H54 (cell line): ENCODE data around the gene VTI1B.
A peak's percentile ranks its signal among the peaks of the same experiment; 100 is the strongest.

Source experiments
- DNase-seq: peaks from one replicate; pipeline ENCODE4 v3.0.0; 2011; ENCODE audit warnings: low spot score, mixed read lengths; ENCODE audit not compliant: insufficient read length
- FAIRE-seq: peaks from 3 replicates; lab custom pipeline; 2011; peaks lifted over from hg19 to GRCh38; lab: Jason Lieb, UNC
- POLR2A ChIP-seq: IDR thresholded peaks from 2 replicates; pipeline ENCODE4 v1.6.1; 2011; ENCODE audit warnings: low read depth, mild to moderate bottlenecking, low read length

The VTI1B gene

GRCh38 chr14:67697006-67697405 lies 22.6 kb upstream of the VTI1B start:
- no peak for DNase-seq
- no peak for TF ChIP-seq POLR2A
- no peak for FAIRE-seq

GRCh38 chr14:67695394-67695949 lies 21.0 kb upstream of the VTI1B start, which contains the start of gene RDH11:
TSS of gene RDH11 (minus strand) at chr14:67695764. CDS start at chr14:67695703, 61 bp downstream.
- FAIRE-seq, result peak; percentile 77
- peak; percentile 83 for TF ChIP-seq POLR2A
- peak; percentile 57 for DNase-seq

GRCh38 chr14:67694791-67695393 lies 20.5 kb upstream of the VTI1B start:
- DNase-seq, result peak; percentile 66
- peak; percentile 18; the same call in 1 of the 2 replicates for TF ChIP-seq POLR2A
- peak; percentile 95 for FAIRE-seq

- FAIRE-seq, result no peak
- no peak for TF ChIP-seq POLR2A
- DNase-seq, result no peak
These were observed 15.6 kb upstream of the VTI1B start for GRCh38 chr14:67690011-67690410.

GRCh38 chr14:67683842-67684241 lies 9.4 kb upstream of the VTI1B start:
- FAIRE-seq, result no peak
- TF ChIP-seq POLR2A, result no peak
- no peak for DNase-seq

- TF ChIP-seq POLR2A, result no peak
- DNase-seq, result no peak
- no peak for FAIRE-seq
These were observed 6.5 kb upstream of the VTI1B start for GRCh38 chr14:67680941-67681340.

- peak; percentile 44 for DNase-seq
- TF ChIP-seq POLR2A, result no peak
- peak; percentile 92 for FAIRE-seq
These were observed 5.7 kb upstream of the VTI1B start for GRCh38 chr14:67680121-67680602.

GRCh38 chr14:67679006-67679405 lies 4.6 kb upstream of the VTI1B start:
- FAIRE-seq (no peak), DNase-seq (no peak)
- no peak for TF ChIP-seq POLR2A

GRCh38 chr14:67675219-67675582 lies 769 bp upstream of the VTI1B start:
- DNase-seq (no peak), FAIRE-seq (no peak)
- TF ChIP-seq POLR2A, result no peak

- FAIRE-seq, result no peak
- peak; percentile 42 for DNase-seq
- peak; percentile 30; the same call in 1 of the 2 replicates for TF ChIP-seq POLR2A
These were observed 323 bp downstream of the VTI1B start for GRCh38 chr14:67674139-67674479.

GRCh38 chr14:67673451-67673850 lies 981 bp downstream of the VTI1B start:
- FAIRE-seq (no peak), DNase-seq (no peak)
- TF ChIP-seq POLR2A, result no peak

- no peak for DNase-seq
- FAIRE-seq, result no peak
- TF ChIP-seq POLR2A, result no peak
These were observed 5.9 kb downstream of the VTI1B start for GRCh38 chr14:67668559-67668958.

- DNase-seq (peak; percentile 16), FAIRE-seq (peak; percentile 78)
These were observed 7.5 kb downstream of the VTI1B start for GRCh38 chr14:67666750-67667449.

GRCh38 chr14:67665868-67666267 lies 8.6 kb downstream of the VTI1B start:
- DNase-seq (no peak), FAIRE-seq (no peak)
- no peak for TF ChIP-seq POLR2A

More at GRCh38 chr14:67666750-67667449, 7.5 kb downstream of the VTI1B start:
- TF ChIP-seq POLR2A, result no peak

- no peak for TF ChIP-seq POLR2A
- no peak for DNase-seq
- FAIRE-seq, result no peak
These were observed 10.8 kb downstream of the VTI1B start for GRCh38 chr14:67663633-67664032.
